HUES6 (cell line): ENCODE results near the gene LRIT3.

Experiments
- H3K27ac ChIP-seq: 2 replicates; pipeline ENCODE4 v1.7.0; 2013; ENCODE audit warnings: low read depth, mild to moderate bottlenecking, low read length, inconsistent platforms
- H3K27me3 ChIP-seq: 2 replicates; pipeline ENCODE4 v1.6.1; 2013; ENCODE audit warnings: low read length; ENCODE audit not compliant: control insufficient read depth, insufficient read depth
- H3K36me3 ChIP-seq: 2 replicates; pipeline ENCODE4 v1.6.1; 2013; ENCODE audit warnings: low read length; ENCODE audit not compliant: control insufficient read depth, insufficient read depth
- H3K4me1 ChIP-seq: 2 replicates; pipeline ENCODE4 v1.6.1; 2013; ENCODE audit warnings: low read length; ENCODE audit not compliant: control insufficient read depth, insufficient read depth
- H3K4me3 ChIP-seq: 2 replicates; pipeline ENCODE4 v1.5.1; 2013; ENCODE audit warnings: low read depth, low read length
- H3K9ac ChIP-seq: one replicate; pipeline ENCODE4 v1.6.1; 2013; ENCODE audit warnings: mild to moderate bottlenecking, low read length
- H3K9me3 ChIP-seq: 2 replicates; pipeline ENCODE4 v1.6.1; 2013; ENCODE audit warnings: low read depth, low read length; ENCODE audit not compliant: control insufficient read depth, insufficient read depth

The LRIT3 gene

DNA sequence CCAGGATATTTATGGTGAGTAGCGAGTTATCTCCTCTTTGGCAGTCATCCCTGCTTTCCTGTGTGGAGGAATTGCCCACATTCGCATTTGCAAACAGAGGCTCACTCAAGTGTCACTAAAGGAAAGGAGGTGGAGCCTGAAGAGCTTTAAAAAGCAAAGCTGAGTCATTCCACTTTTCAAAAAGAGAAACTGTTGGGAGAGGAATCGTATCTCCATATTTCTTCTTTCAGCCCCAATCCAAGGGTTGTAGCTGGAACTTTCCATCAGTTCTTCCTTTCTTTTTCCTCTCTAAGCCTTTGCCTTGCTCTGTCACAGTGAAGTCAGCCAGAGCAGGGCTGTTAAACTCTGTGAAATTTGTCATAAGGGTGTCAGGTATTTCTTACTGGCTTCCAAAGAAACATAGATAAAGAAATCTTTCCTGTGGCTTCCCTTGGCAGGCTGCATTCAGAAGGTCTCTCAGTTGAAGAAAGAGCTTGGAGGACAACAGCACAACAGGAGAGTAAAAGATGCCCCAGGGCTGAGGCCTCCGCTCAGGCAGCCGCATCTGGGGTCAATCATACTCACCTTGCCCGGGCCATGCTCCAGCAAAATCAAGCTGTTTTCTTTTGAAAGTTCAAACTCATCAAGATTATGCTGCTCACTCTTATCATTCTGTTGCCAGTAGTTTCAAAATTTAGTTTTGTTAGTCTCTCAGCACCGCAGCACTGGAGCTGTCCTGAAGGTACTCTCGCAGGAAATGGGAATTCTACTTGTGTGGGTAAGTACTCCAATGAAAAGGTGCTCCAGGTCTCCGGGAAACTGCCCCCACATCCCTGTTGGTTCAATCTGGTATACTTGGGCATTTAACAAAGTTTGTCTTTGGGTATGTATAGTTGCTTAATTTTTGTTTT, 65.0 kb downstream of the LRIT3 start, which contains the start of gene EGF:
TSS of gene EGF (plus strand) at position 178 of the 890 bp plus-strand sequence. CDS start at position 631, 453 bp downstream.
- Histone ChIP-seq H3K4me1 (peaks cover 45% of the 10 kb centered on the region), H3K27me3 (no peaks in the 10 kb centered on the region), H3K9ac (peak within 1 kb of the TSS; percentile 58), H3K4me3 (peak within 1 kb of the TSS; percentile 44), H3K27ac (peak within 1 kb of the TSS; percentile 89), H3K36me3 (no peaks in the 10 kb centered on the region), H3K9me3 (no peaks in the 10 kb centered on the region)

DNA sequence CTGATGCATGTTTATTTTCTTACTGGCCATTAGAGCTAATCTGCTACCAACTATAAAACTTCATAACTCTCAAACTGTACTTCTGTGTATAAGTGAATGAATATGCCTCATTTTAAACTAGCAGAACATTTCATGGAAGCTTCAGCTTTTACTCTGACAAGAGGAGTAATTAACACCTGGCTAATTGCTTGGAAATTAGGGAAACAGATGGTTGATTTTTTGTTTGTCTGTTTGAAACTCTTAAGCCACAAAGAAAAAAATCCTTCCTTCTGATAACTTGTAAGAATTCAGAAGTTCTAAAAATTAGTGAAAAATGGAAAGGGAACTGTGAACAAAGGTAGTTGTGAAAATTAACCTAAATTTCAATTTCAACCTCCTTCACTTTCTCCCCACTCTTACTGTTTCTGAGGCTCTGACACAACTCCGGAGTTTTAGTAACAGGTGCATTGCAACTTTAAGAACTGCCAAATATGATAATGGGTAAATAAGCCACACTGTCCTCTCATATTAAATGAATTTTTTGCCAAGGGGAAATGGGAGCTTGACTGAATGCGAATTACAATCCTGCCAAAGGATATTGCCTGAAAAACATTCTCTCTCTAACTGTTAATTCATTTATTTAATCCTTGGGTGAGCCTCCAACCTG, 65.8 kb downstream of the LRIT3 start:
- Histone ChIP-seq H3K27ac (peak overlapping the region; percentile 89; the same call in 1 of the 2 replicates), H3K9me3 (no peaks in the 10 kb centered on the region), H3K9ac (peak overlapping the region; percentile 58), H3K4me1 (peaks cover 45% of the 10 kb centered on the region), H3K4me3 (peak overlapping the region; percentile 44; the same call in 1 of the 2 replicates), H3K36me3 (no peaks in the 10 kb centered on the region), H3K27me3 (no peaks in the 10 kb centered on the region)

DNA sequence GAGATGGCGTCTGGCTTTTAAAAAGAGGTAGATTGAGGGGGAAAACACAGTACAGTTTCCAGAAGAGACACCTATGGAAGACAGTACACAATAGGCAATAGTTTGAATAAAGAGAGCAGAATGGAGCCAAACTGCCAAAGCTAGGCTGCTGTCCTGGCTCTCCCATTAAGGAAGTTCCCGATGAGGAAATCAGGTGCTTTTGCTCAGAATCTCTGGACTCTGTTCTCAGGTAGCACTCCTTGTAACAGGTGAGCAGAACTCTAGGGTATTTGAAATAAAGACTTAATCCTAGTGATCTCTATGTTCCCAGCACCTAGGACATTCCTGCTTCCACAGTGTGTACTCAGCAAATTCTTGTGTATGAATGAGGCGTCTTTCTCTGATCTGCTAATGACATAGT, 66.4 kb downstream of the LRIT3 start:
- Histone ChIP-seq H3K27ac (no peak overlapping the region), H3K36me3 (no peaks in the 10 kb centered on the region), H3K4me3 (peak overlapping the region; percentile 44; the same call in 1 of the 2 replicates), H3K9ac (no peak overlapping the region), H3K27me3 (no peaks in the 10 kb centered on the region), H3K4me1 (peaks cover 45% of the 10 kb centered on the region), H3K9me3 (no peaks in the 10 kb centered on the region)

DNA sequence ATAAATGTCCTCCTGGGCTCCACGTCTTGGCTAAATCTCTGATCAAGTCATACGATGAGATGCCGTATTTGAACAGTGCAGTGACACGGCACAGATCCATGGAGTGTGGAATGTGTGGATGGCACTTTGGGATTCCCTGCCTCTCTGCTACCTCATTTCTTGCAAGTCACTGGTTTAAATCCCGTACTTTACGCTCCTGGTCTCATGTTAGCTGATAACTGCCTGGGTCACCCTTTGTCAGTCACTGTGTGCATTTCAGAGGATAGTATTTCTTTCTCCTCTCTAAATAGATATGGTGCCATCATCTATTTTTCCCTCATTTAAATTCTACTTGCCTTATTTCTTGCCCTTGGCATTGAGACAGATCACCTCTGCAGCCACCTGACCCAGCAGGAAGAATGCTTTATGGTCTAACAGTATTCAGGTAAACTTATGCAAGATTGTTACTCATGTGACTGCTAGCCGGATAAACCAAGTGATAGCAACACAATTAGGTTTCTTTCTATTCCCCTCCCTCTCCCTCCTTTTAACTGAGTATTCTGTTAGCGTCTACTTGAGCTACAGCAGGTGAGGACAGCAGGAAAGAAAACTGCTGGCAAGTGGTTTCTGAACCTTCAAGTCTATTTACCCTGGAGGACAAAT, 67.6 kb downstream of the LRIT3 start:
- no peak overlapping the region for H3K4me3 ChIP-seq
- no peaks in the 10 kb centered on the region for H3K36me3 ChIP-seq
- H3K9ac ChIP-seq, result no peak overlapping the region
- no peak overlapping the region for H3K27ac ChIP-seq
- H3K27me3 ChIP-seq, result no peaks in the 10 kb centered on the region
- no peaks in the 10 kb centered on the region for H3K9me3 ChIP-seq
- H3K4me1 ChIP-seq, result peaks cover 45% of the 10 kb centered on the region

DNA sequence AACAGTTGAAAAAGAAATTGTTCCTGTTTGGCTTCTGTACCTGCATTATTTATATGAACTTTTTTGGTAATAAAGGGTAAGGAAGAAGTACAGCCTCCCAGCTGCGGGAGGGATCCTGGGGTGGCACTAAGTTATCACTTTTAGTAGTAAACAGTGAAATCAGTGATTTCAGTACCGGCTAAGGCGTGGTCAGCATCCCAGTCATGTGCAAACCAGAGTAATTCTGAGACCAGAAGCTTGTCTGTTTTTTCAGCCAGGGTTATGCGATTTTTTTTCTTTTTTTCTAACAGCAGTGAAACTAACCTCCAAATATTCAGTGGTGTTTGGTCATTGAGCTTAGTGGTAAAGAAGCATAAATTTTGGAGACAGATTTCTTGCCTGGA, 68.1 kb downstream of the LRIT3 start:
- no peak overlapping the region for H3K9ac ChIP-seq
- H3K9me3 ChIP-seq, result no peaks in the 10 kb centered on the region
- no peak overlapping the region for H3K4me3 ChIP-seq
- no peaks in the 10 kb centered on the region for H3K36me3 ChIP-seq
- no peaks in the 10 kb centered on the region for H3K27me3 ChIP-seq
- H3K4me1 ChIP-seq, result peaks cover 45% of the 10 kb centered on the region
- no peak overlapping the region for H3K27ac ChIP-seq

DNA sequence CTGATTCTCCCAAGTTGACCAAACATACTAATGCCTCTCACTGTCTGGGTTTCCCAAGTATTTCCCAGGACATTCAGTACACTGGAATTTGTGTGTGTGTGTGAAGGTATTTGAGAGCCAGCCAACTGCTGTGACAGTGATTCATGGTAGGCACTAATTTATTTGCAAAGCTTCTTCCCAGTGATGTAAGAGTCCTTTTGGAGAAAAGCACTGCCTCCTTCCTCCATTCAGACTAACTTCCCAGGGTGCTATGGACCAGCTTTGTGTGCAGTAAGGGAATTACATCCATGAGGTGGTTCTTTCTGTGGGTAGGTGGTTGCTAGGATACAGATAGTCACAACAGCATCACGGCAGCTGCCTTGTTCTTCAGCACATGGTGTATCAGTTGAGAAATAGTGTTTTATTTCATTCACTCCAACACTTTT, 73.5 kb downstream of the LRIT3 start:
- Histone ChIP-seq H3K36me3 (no peaks in the 10 kb centered on the region; the same call in 1 of the 2 replicates), H3K9ac (no peak overlapping the region), H3K27me3 (no peaks in the 10 kb centered on the region), H3K4me1 (peaks cover 5% of the 10 kb centered on the region; the same call in 1 of the 2 replicates), H3K27ac (no peak overlapping the region), H3K4me3 (no peak overlapping the region), H3K9me3 (no peaks in the 10 kb centered on the region)
